Measurements from ENCODE around the gene NRARP.

NRARP gene

DNA sequence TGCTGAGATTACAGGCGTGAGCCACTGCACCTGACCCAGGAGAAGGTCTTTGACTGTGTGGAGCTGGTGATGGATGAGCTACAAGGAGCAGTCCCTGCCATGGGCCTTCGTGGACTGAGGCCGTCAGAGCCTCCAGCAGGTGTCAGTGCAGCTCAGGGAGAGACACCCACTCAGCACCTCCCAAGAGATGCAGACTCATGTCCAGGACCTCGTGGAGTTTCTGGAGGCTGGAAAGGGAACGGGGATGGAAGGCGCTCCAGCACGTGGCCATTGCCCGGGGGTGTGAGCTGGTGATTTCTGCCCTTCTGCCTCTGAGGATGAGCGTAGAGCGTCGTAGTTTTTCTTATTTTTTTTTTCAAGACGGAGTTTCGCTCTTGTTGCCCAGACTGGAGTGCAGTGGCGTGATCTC is 15.1 kb downstream of the NRARP start (continued):
- TF ChIP-seq ZNF274 (IDR thresholded peaks at IDR 0.05; ENCODE audit: low read length) (no peak), ZNF274 (tag by site-specific recombination; IDR thresholded peaks at IDR 0.05; ENCODE audit: borderline replicate concordance) (no peak), ZNF544 (tag by site-specific recombination; IDR thresholded peaks at IDR 0.05) (no peak), KLF16 (tag by site-specific recombination; IDR thresholded peaks at IDR 0.05) (peak; percentile 36; the same call in 1 of the 2 replicates), ZNF266 (tag by site-specific recombination; IDR thresholded peaks at IDR 0.05; ENCODE audit: low read depth) (no peak), ZNF175 (tag by site-specific recombination; IDR thresholded peaks at IDR 0.05) (no peak), ZBTB8A (tag by site-specific recombination; IDR thresholded peaks at IDR 0.05) (peak; percentile 57), ZNF140 (tag by site-specific recombination; IDR thresholded peaks at IDR 0.05) (no peak), OSR2 (tag by site-specific recombination; IDR thresholded peaks at IDR 0.05) (no peak), ZNF2 (tag by site-specific recombination; IDR thresholded peaks at IDR 0.05) (peak; percentile 63; the same call in 1 of the 2 replicates), EGR2 (tag by site-specific recombination; IDR thresholded peaks at IDR 0.05; ENCODE audit: low read depth) (peak; percentile 80), ZNF561 (tag by site-specific recombination; IDR thresholded peaks at IDR 0.05; ENCODE audit: borderline replicate concordance) (peak; percentile 59; the same call in 1 of the 2 replicates), ZNF830 (tag by site-specific recombination; IDR thresholded peaks at IDR 0.05; ENCODE audit: low read depth) (no peak)
- TF ChIP-seq, protein P1, sequence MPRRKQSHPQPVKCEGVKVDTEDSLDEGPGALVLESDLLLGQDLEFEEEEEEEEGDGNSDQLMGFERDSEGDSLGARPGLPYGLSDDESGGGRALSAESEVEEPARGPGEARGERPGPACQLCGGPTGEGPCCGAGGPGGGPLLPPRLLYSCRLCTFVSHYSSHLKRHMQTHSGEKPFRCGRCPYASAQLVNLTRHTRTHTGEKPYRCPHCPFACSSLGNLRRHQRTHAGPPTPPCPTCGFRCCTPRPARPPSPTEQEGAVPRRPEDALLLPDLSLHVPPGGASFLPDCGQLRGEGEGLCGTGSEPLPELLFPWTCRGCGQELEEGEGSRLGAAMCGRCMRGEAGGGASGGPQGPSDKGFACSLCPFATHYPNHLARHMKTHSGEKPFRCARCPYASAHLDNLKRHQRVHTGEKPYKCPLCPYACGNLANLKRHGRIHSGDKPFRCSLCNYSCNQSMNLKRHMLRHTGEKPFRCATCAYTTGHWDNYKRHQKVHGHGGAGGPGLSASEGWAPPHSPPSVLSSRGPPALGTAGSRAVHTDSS (tag by site-specific recombination; IDR thresholded peaks at IDR 0.05), result no peak
- TF ChIP-seq, protein P2, sequence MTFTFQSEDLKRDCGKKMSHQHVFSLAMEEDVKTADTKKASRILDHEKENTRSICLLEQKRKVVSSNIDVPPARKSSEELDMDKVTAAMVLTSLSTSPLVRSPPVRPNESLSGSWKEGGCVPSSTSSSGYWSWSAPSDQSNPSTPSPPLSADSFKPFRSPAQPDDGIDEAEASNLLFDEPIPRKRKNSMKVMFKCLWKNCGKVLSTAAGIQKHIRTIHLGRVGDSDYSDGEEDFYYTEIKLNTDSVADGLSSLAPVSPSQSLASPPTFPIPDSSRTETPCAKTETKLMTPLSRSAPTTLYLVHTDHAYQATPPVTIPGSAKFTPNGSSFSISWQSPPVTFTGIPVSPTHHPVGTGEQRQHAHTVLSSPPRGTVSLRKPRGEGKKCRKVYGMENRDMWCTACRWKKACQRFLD (tag by site-specific recombination; IDR thresholded peaks at IDR 0.05), result no peak

DNA sequence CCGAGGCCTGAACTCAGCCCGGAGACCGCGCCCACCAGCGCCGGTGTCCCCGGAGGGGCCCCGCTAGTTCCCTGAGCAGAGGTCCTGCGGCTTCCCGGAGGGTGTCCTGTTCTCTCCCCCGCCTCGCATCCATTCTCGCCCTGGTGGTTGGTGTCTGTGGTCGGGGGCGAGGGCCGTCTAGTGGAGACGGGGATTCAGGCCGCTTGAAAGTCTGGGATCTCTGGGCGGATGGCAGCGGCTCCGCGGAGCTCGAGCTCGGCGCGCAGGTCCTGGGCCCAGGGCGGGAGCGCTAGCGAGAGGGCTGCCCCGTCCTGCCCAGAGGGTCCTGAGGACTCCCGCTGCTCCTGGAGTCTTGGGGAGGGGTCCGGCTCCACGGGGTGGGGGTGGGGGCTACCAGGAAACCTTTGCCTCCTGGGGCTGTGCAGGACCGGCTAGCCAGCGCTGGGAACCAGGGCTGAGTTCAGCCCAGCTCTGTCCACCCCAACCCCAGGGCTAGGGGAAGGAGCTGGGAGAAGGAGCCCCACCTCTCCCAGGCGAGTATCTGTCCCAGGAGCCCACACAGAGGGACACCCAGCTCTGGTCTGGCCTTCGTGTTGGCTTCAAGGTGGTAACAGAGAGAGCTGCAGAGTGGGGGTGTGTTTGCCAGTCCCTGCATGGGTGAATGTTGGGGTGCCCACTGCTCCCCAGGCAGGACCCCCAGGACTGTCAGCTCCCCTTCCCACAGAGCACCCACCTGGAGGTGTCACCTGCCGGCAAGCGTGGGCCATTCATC is 20.5 kb downstream of the NRARP start:
- Histone ChIP-seq H3K4me1 (ENCODE audit: control insufficient read depth, insufficient read depth, low read length) (0 out of 2 replicates have a peak, but pooled peaks cover 3% of the 10 kb centered on the region), H3K27ac (ENCODE audit: extremely low read depth, low read depth, low read length) (no peak overlapping the region), H3K4me3 (ENCODE audit: low read depth, low read length) (no peak overlapping the region), H3K9me3 (ENCODE audit: control insufficient read depth, insufficient read depth, low read depth, low read length) (no peaks in the 10 kb centered on the region), H3K36me3 (ENCODE audit: control insufficient read depth in 2 of 2, insufficient read depth in 1 of 2, low read length in 2 of 2) (peaks cover 0 to 7% of the 10 kb centered on the region in 2 experiments; a peak in 1 of 3 replicates)
- ChIA-PET CTCF (no interaction called here), POLR2A (no interaction called here)
- TF ChIP-seq ZNF621 (tag by site-specific recombination; IDR thresholded peaks at IDR 0.05) (no peak), IKZF3 (tag by site-specific recombination; IDR thresholded peaks at IDR 0.05) (no peak), ZNF184 (tag by site-specific recombination; IDR thresholded peaks at IDR 0.05) (no peak), ZNF366 (tag by site-specific recombination; conservative IDR thresholded peaks at IDR 0.05) (no peak), ZBTB20 (tag by site-specific recombination; IDR thresholded peaks at IDR 0.05) (no peak), ZNF600 (tag by site-specific recombination; IDR thresholded peaks at IDR 0.05) (peak; percentile 66), ZNF555 (tag by site-specific recombination; conservative IDR thresholded peaks at IDR 0.05) (no peak), ZNF274 (IDR thresholded peaks at IDR 0.05; ENCODE audit: low read length) (no peak), ZNF274 (tag by site-specific recombination; IDR thresholded peaks at IDR 0.05; ENCODE audit: borderline replicate concordance) (no peak), BCL11A (tag by site-specific recombination; IDR thresholded peaks at IDR 0.05; ENCODE audit: low read depth) (no peak)
